ENCODE data around the gene PSIP1.
"Not testable (repeated sequence)": the region's sequence is repeated elsewhere in the genome, so short reads cannot be mapped to it uniquely, and the experiment has no call there.

Gene PSIP1

DNA sequence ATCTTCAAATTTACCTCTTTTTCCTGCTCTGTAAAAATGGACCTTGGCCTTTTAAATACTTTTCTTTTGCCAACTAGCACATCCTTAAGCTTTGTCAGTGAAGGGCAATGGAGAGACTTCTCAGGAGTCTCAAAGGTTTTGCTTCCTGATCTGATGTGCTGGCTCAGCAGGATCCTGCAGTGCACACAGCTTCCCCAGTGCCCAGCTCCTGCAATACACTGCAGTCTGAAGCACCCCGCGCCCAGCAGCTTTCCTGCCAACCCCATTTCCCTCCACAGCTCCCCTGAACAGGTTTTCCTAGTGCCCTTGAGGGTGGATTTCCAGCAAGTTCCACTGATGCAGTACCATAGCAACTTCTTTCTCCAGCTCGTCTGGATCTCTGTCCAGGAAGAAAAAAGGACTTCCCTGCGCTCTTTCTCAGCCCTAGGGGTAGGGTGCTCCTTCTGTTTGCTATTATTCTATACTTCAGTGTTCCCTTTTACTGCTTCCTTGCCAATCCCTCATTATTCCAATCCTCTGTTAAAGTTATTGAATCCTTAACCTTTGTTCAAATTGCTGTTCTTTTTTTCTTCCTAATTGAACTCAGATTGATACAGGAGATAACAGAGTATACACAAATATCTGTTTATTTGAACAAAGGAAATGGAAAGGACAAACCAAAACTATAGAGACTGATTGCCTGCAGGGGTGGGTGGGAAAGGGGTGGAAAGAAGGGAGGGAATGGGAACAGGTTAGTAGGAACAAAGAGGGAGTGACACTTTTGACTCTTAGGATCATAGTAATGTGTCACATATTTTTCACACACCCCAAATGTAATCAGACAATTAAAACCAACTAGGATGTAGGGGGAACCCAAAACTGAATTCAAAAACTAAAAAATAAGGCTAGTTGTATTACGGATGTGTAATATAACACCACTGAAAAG, 79.6 kb downstream of the PSIP1 start:
- DNase-seq (ENCODE audit: low spot score) = no peak

DNA sequence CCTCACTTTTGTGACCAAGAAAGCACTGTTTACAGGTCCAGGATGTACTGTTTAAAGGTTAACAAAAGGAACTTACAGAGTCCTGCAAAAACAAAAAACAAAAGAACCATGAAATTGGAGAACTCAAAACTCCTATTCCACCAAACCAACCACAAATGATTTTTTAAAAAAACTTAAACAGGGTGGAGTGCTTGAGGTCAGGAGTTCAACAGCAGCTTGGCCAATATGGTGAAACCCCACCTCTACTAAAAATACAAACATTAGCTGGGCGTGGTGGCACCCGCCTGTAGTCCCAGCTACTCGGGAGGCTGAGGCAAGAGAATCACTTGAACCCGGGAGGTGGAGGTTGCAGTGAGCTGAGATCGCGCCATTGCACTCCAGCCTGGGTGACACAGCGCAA, 83.1 kb downstream of the PSIP1 start:
- DNase-seq (ENCODE audit: low spot score) = not testable (repeated sequence)

DNA sequence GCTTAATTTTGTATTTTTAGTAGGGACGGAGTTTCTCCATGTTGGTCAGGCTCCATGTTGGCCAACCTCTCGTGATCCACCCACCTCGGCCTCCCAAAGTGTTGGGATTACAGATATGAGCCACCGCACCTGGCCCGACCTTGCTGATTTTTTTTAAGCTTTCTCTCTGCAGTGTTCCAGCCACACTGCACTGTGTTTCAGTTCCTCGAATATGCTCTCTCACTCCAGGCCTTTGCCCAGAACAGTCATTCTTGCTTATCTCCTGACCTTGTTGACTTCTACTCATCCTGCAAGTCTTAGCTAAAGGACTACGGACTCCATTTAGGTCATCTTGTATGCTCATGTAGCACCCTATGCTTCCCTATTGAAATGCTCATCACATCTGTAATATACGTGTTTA, 84.8 kb downstream of the PSIP1 start:
- no peak for DNase-seq (ENCODE audit: low spot score)

DNA sequence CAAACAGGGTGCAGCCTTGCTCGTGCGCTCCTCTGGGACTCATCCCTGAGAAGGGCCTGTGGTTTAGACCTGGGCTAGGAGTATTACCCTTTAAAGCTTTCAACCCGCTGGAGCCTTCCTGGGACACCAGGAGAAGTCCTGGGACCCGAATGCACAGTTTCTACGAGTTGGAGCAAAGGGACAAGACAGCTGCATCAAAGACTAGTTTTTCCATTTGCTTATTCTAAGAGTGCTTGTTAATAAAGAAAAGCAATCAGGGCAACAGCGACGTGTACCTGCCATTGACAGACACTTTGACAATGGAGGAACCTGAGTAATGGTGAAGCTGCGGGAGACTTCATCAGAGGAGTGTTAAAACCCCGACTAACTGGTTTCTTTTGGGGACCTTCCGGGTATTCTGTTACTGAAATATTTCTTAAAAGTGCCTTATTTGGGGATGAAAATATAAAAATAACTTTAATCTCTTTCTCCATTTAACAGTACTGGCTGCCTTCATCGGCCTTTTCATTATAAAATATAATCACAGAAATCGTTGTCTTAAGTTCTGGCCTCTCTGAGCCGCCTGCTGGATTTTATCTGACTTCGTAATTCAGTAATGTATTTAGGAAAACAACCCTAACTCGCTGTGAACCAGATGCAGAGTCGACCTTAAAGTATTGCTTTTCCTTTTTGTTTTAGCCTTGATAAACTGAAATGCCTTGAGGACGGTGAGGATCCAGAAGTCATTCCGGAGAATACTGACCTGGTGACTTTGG, 87.4 kb downstream of the PSIP1 start:
- peak; percentile 47 for DNase-seq (ENCODE audit: low spot score)

DNA sequence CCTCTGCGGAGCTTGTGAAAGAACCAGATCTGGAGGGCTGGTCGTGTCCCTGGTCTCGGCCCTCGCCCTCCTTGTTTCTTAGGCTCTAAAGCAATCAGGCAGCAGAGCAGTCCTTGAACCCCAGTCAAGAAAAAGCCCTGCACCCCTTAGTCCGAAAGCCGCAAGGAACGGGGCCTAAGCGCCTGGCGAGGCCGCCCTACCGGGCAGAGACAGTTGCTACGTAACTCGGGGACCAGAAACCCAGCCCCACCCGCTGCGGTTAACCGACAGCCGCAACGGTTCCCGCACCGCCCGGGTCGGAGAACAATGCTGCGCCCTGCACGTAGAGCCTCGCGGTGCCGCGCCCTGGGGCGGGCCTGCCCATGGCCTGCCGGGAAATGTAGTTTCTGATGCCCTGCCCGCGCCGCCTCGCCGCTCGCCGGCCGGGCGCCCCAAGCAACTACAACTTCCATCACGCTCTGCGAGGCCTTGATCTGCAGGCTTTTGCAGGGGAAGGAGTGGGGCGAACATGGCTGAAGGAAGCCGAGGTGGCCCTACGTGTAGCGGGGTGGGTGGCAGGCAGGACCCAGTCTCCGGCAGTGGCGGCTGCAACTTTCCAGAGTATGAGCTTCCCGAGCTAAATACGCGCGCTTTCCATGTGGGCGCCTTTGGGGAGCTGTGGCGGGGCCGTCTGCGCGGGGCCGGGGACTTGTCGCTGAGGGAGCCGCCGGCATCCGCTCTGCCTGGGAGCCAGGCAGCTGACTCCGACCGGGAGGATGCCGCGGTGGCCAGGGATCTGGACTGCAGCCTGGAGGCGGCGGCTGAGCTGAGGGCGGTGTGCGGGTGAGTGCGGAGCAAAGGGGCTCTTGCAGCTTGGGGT, 88.2 kb downstream of the PSIP1 start, which contains the start of gene SNAPC3:
TSS of gene SNAPC3 (plus strand) at position 505 of the 859 bp plus-strand sequence. CDS start at position 509, 4 bp downstream.
- peak; percentile 96 for DNase-seq (ENCODE audit: low spot score)

DNA sequence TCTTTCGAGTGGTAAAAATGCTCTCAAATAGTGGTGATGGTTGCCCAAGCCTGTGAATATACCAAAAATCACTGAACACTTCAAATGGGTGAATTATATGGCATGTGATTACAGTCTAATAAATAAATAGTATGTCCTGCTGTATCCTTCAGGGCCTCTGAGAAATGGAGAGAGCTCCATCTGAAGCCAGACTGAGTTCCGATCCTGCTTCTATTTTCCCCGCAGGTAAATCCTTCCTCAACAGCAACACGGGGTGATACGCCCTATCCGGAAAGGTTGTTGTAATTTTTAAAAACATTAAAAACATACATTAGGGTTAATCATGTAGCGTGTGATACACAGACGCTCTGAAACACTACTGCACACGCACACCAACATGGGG, 88.8 kb downstream of the PSIP1 start:
- no peak for DNase-seq (ENCODE audit: low spot score)

DNA sequence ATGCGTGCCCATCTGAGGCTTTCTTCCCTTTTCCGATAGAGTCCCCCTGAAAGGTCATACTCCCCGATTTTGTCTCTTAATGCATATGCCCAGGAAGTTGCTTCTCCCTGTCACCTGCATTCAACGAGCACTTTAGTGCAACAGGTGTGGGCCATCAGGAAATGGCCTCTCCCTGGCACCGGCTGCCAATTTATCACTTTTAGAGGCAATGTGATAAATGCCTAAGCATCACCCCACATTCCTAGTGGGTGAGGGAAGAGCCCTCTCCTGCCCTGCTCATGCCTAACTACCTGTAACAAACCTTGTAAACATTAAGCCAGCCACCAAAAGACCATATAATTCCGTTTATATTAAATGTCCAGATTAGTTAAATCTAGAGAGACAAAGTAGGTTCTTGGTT, 89.2 kb downstream of the PSIP1 start:
- DNase-seq (ENCODE audit: low spot score) = no peak

DNA sequence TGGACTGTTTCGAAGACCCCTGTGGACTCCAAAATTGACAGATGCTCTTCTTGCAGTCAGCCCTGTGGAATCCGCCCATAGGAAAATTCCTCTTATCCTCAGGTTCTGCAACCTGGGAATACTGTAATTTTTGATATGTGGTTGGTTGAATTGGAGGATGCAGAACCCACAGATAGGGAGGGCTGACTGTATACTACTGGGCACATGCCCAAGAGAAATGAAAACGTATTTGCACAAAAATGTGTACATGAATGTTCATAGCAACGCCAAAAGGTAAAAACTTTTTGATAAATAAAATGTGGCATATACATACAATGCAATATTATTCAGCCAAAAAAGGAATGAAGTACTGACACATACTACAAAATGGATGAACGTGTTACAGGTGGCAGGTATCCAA, 90.0 kb downstream of the PSIP1 start:
- DNase-seq (ENCODE audit: low spot score) = no peak

DNA sequence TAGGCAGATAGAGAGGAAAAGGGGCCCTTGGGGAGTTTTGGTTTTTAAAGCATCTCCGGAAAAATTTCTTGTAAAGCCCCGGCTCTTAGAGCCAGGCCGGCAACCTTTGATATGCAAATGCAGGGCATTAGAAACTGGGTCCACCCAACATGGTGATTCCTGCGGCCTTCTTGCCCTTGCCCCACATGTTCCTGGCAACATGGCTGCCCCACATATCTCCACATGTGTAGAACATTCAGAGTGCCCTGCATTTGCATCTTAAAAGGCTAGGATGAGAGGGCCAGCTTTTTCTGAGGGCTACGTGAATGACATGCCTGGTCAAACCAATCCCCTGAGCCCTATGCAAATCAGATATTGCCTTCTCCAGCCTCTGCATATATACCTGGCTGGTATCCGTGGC, 93.1 kb downstream of the PSIP1 start:
- no peak for DNase-seq (ENCODE audit: low spot score)

DNA sequence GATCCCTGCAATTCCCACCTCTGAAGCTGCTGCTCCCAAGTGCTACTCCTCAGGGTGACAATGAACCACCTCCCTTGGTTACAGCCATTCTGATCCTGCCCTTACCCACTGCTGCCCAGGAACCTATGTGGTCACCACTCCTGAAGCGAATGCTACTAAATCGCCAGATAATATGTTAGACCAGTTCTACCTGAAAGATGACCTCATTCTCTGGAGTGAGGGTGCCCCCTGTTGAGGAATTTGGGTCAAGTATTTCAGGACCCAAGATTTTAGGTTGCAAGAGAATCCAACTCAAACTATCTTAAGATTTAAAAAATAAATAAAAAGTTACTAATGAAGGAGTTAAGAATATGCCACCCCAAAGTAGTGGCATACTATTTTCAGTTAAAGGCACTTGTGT, 93.9 kb downstream of the PSIP1 start:
- peak; percentile 41 for DNase-seq (ENCODE audit: low spot score)

Measured in GM03348 (cell line).